Measurements from ENCODE around the gene DUSP15. TPM values are rescaled to one million over a fixed set of nuclear protein-coding genes. Genes with fewer than 3 reads are reported as not detected.

Gene DUSP15
- total RNA-seq, 2 donors from 2014 or later = 2.9 to 3.6 TPM

DNA sequence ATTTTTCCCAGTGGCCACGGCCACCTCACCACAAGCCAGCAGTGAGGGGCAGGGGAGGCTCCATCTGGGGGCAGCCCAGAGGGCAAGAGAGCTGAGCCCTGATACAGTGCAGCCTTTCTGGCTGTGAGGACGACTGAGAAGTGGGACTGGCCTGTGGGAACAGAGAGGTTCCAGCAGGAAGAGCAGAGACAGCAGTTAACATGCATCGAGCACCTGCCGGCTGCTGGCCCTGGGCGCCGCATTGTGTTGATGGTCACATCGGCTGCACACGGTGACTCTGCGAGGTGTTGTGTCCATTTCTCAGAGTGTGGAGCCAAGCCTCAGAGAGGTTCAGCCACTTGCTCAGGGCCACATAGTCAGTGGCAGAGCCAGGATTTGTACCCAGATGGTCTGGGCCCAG, 34.8 kb downstream of the DUSP15 start:
- no peaks in the 10 kb centered on the region for H3K9me3 ChIP-seq
- intact Hi-C loops (cut with DNase I) = no loop called here
- 77 to 92% methylated on average over 9 of the region's 9 CpGs for WGBS, 2 donors
- TF ChIP-seq POLR2A (IDR thresholded peaks at IDR 0.05) = no peak
- TF ChIP-seq, protein P1, sequence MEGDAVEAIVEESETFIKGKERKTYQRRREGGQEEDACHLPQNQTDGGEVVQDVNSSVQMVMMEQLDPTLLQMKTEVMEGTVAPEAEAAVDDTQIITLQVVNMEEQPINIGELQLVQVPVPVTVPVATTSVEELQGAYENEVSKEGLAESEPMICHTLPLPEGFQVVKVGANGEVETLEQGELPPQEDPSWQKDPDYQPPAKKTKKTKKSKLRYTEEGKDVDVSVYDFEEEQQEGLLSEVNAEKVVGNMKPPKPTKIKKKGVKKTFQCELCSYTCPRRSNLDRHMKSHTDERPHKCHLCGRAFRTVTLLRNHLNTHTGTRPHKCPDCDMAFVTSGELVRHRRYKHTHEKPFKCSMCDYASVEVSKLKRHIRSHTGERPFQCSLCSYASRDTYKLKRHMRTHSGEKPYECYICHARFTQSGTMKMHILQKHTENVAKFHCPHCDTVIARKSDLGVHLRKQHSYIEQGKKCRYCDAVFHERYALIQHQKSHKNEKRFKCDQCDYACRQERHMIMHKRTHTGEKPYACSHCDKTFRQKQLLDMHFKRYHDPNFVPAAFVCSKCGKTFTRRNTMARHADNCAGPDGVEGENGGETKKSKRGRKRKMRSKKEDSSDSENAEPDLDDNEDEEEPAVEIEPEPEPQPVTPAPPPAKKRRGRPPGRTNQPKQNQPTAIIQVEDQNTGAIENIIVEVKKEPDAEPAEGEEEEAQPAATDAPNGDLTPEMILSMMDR (IDR thresholded peaks at IDR 0.05) = no peak
- H3K4me1 ChIP-seq = peaks cover 6% of the 10 kb centered on the region
- no peaks in the 10 kb centered on the region for H3K36me3 ChIP-seq (replicated peaks in 1 of 2; ENCODE audit: insufficient read depth in 1 of 2, low read depth in 2 of 2)
- ATAC-seq = no peak
- no peak overlapping the region for H3K27ac ChIP-seq
- H3K4me3 ChIP-seq = no peak overlapping the region
- H3K27me3 ChIP-seq = no peaks in the 10 kb centered on the region
- no peak for DNase-seq

DNA sequence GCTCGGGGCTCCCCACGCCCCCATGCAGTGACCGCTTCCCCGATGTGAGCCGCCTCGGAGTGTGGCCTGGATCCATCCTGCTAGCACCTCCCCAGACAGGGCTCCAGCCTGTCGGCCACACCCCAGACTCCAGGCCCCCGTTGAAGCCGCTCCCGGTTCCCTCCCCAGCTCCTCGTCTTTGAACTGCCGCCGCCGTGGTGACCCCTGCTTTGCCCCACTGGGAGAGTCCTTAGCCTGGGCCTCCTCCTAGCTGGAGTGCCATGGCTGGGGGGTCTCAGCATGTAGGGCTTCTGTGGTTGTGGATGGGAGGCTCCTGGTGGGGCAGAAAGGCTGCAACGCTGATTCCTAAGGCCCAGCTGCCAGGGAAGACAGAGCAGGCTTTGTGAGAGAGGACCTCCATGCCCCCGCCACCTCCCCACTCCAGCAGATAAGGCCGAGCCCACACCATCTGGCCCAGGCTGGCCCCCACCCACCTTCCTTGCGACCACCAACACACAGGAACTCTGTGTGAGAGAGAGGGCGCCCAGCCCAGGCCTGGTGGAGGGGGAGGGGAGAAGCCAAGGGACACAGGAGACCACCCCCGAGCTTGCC, 36.3 kb downstream of the DUSP15 start:
- H3K9me3 ChIP-seq = no peaks in the 10 kb centered on the region
- no peaks in the 10 kb centered on the region for H3K36me3 ChIP-seq (replicated peaks in 1 of 2; ENCODE audit: insufficient read depth in 1 of 2, low read depth in 2 of 2)
- WGBS, 2 donors = 73 to 81% methylated on average over 17 to 19 of the region's 20 CpGs
- intact Hi-C loops (cut with DNase I) = no loop called here
- H3K27me3 ChIP-seq = no peaks in the 10 kb centered on the region
- peaks cover 6% of the 10 kb centered on the region for H3K4me1 ChIP-seq
- no peak for TF ChIP-seq POLR2A (IDR thresholded peaks at IDR 0.05)
- TF ChIP-seq, protein P1 (IDR thresholded peaks at IDR 0.05) = no peak
- H3K27ac ChIP-seq = no peak overlapping the region
- H3K4me3 ChIP-seq = no peak overlapping the region
- no peak for DNase-seq
- ATAC-seq = no peak

DNA sequence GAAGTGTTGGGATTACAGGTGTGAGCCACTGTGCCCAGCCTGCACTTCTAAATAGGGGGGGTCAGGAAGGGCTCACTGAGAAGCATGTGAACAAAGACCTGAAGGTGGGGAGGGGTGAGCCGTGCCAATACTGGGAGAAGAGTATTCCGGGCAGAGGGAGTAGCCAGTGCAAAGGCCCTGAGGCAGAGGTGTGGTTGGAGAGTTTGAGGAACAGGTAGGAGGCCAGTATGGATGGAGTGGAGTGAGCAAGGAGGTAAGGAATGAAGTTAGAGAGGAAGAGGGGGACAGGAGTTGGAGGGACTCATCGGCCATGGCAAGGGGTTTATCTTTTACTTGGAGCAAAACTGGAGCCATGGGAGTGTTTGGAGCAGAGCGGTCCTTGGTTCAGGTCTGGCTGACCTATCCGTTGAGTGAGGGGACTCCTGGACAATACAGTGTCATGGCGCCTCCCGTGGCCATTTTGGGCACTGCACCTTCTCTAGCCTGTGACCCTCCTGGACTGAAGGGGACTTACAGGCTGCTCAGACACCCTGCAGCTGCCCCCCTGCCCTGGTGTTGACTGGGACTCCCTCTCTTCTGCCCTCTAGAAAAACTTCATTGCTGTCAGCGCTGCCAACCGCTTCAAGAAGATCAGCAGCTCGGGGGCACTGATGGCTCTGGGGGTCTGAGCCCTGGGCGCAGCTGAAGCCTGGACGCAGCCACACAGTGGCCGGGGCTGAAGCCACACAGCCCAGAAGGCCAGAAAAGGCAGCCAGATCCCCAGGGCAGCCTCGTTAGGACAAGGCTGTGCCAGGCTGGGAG, 37.0 kb downstream of the DUSP15 start:
- no peak overlapping the region for H3K4me3 ChIP-seq
- no peaks in the 10 kb centered on the region for H3K9me3 ChIP-seq
- WGBS, 2 donors = 53 to 57% methylated on average over 14 of the region's 14 CpGs
- no peak overlapping the region for H3K27ac ChIP-seq
- ATAC-seq (no peak), DNase-seq (peak; percentile 46 to 74 (median 62))
- H3K4me1 ChIP-seq = peaks cover 6% of the 10 kb centered on the region
- no peaks in the 10 kb centered on the region for H3K36me3 ChIP-seq (replicated peaks in 1 of 2; ENCODE audit: insufficient read depth in 1 of 2, low read depth in 2 of 2)
- no peaks in the 10 kb centered on the region for H3K27me3 ChIP-seq
- intact Hi-C loops (cut with DNase I) = no loop called here
- TF ChIP-seq, protein P1 (IDR thresholded peaks at IDR 0.05) = peak; percentile 56 to 73 (median 63)
- no peak for TF ChIP-seq POLR2A (IDR thresholded peaks at IDR 0.05)

DNA sequence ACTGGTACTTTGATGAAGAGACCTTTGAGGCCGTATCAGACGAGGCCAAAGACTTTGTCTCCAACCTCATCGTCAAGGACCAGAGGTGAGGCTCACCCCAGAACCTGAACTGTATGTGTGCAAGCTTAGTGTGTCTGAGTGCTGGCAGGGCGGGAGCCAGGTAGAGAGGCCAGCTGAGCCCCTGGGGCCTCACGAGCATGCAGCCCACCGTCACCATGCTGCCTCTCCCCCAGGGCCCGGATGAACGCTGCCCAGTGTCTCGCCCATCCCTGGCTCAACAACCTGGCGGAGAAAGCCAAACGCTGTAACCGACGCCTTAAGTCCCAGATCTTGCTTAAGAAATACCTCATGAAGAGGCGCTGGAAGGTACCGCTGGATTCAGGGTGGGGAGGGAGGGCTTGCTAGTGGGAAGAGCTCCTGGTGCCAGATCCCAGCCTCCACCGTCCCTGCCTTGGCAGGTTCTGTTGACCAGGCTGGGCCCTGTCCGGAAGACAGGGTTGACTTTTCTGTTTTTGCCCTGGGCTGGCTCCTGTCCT, 38.5 kb downstream of the DUSP15 start:
- H3K27me3 ChIP-seq = no peaks in the 10 kb centered on the region
- H3K4me1 ChIP-seq = peaks cover 6% of the 10 kb centered on the region
- no peak overlapping the region for H3K27ac ChIP-seq
- TF ChIP-seq, protein P1 (IDR thresholded peaks at IDR 0.05) = no peak
- no peak for ATAC-seq
- H3K9me3 ChIP-seq = no peaks in the 10 kb centered on the region
- 88 to 93% methylated on average over 12 to 17 of the region's 17 CpGs for WGBS, 2 donors
- DNase-seq = no peak
- no peaks in the 10 kb centered on the region for H3K36me3 ChIP-seq (replicated peaks in 1 of 2; ENCODE audit: insufficient read depth in 1 of 2, low read depth in 2 of 2)
- no peak overlapping the region for H3K4me3 ChIP-seq
- intact Hi-C loops (cut with DNase I) = no loop called here

Measured in body of pancreas (tissue), 4 donors.